ENCODE results near the gene PTPN22.

- TF ChIP-seq, protein P1, sequence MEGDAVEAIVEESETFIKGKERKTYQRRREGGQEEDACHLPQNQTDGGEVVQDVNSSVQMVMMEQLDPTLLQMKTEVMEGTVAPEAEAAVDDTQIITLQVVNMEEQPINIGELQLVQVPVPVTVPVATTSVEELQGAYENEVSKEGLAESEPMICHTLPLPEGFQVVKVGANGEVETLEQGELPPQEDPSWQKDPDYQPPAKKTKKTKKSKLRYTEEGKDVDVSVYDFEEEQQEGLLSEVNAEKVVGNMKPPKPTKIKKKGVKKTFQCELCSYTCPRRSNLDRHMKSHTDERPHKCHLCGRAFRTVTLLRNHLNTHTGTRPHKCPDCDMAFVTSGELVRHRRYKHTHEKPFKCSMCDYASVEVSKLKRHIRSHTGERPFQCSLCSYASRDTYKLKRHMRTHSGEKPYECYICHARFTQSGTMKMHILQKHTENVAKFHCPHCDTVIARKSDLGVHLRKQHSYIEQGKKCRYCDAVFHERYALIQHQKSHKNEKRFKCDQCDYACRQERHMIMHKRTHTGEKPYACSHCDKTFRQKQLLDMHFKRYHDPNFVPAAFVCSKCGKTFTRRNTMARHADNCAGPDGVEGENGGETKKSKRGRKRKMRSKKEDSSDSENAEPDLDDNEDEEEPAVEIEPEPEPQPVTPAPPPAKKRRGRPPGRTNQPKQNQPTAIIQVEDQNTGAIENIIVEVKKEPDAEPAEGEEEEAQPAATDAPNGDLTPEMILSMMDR (IDR thresholded peaks at IDR 0.05): no peak
- TF ChIP-seq POLR2A (IDR thresholded peaks at IDR 0.05): no peak
Measured at GRCh38 chr1:113903501-113904292, 32.2 kb upstream of the PTPN22 start.

Measured in lower leg skin (tissue), 3 donors.